Left lung (tissue), 10 donors: Measurements from ENCODE around the gene DCLK2. TPM values are rescaled to one million over a fixed set of nuclear protein-coding genes. Genes with fewer than 3 reads are reported as not detected.

ENCODE experiments used
- ATAC-seq: fragments of 200-7000 bp; cut with Tn5 transposase; one replicate; pipeline ENCODE4 v1.9.1; 2020; ENCODE audit warnings: moderate library complexity
- DNase-seq, 4 donors: peaks; one replicate each; pipeline ENCODE4 v3.0.0-alpha.2; 2013 to 2020
- H3K27ac ChIP-seq, 2 donors: fragments of 200-600 bp; sonication (generic) in 1 of 2; one replicate each; pipeline versions ENCODE4 v1.5.0 to v1.8.0; 2020 to 2021
- H3K27me3 ChIP-seq, 2 donors: fragments of 200-600 bp; sonication (generic) in 1 of 2; one replicate each; pipeline versions ENCODE4 v1.5.0 to v1.8.0; 2020 to 2021
- H3K36me3 ChIP-seq, 2 donors: fragments of 200-600 bp; sonication (generic) in 1 of 2; one replicate each; pipeline versions ENCODE4 v1.5.0 to v1.8.0; 2020 to 2021
- H3K4me1 ChIP-seq, 2 donors: fragments of 200-600 bp; one replicate each; pipeline ENCODE4 v1.8.0; 2021
- H3K4me3 ChIP-seq, 2 donors: fragments of 200-600 bp; sonication (generic) in 1 of 2; one replicate each; pipeline versions ENCODE4 v1.5.0 to v1.8.0; 2020 to 2021; ENCODE audit warnings: mild to moderate bottlenecking in 1 of 2
- H3K9me3 ChIP-seq, 2 donors: fragments of 200-600 bp; sonication (generic) in 1 of 2; one replicate each; pipeline versions ENCODE4 v1.5.0 to v1.8.0; 2020 to 2021
- CTCF ChIP-seq, 2 donors: fragments of 200-600 bp; sonication (generic) in 1 of 2; IDR thresholded peaks; one replicate each; pipeline versions ENCODE4 v1.5.0 to v1.8.0; 2021; ENCODE audit warnings: antibody characterized with exemption in 2 of 2
- intact Hi-C, 2 donors: fragments of 100-400 bp; cut with DNase I; formaldehyde crosslinking; loops; one replicate each; pipeline versions ENCODE4 v1.11.2 to v1.14.2; 2022
- polyA plus RNA-seq, 6 donors: library from polyadenylated mRNA; unstranded; fragments of 120-200 nt; gene quantifications; one replicate each; pipeline ENCODE4 v1.2.1, GENCODE V29; 2013; ENCODE audit not compliant: insufficient read length in 6 of 6
- total RNA-seq, 2 donors: library from RNA; stranded (reverse); fragmentation: NEBNext Ultra II Directional; extraction: Animal tissue kit (Norgen Biotek cat#: 25700); gene quantifications; one replicate each; pipeline ENCODE4 v1.2.1, GENCODE V29; 2021
- donor health status: DM: no; HTN: yes; CAD: no.
- donor health status: DM: no; HTN: no; CAD: no.

Gene DCLK2
- total and polyA plus RNA-seq, 8 donors, result 2.6 to 12.9 (median 11.5) TPM

- Histone ChIP-seq H3K27me3 (no peaks in the 10 kb centered on the region), H3K4me3 (no peak overlapping the region), H3K36me3 (peaks cover 0 to 28% of the 10 kb centered on the region in 2 donors), H3K27ac (no peak overlapping the region), H3K9me3 (peaks cover 0 to 5% of the 10 kb centered on the region in 2 donors), H3K4me1 (no peaks in the 10 kb centered on the region)
- DNase-seq, result no peak
- no peak for ATAC-seq
- intact Hi-C loops, result no loop called here
- no peak for TF ChIP-seq CTCF (IDR thresholded peaks at IDR 0.05)
Measured at GRCh38 chr4:150268444-150268843, 190.2 kb downstream of the DCLK2 start.

GRCh38 chr4:150278206-150278605, 200.0 kb downstream of the DCLK2 start:
- Histone ChIP-seq H3K4me3 (no peak overlapping the region), H3K9me3 (peaks cover 0 to 6% of the 10 kb centered on the region in 2 donors), H3K27ac (no peak overlapping the region), H3K27me3 (no peaks in the 10 kb centered on the region), H3K4me1 (peaks cover 0 to 3% of the 10 kb centered on the region in 2 donors), H3K36me3 (peaks cover 0 to 24% of the 10 kb centered on the region in 2 donors)
- intact Hi-C loops, result no loop called here
- no peak for DNase-seq
- ATAC-seq, result no peak
- no peak for TF ChIP-seq CTCF (IDR thresholded peaks at IDR 0.05)

- H3K4me1 ChIP-seq, result peaks cover 0 to 3% of the 10 kb centered on the region in 2 donors
- no peak for DNase-seq
- peaks cover 0 to 24% of the 10 kb centered on the region in 2 donors for H3K36me3 ChIP-seq
- peak; percentile 81 for ATAC-seq
- H3K4me3 ChIP-seq, result no peak overlapping the region
- peaks cover 0 to 6% of the 10 kb centered on the region in 2 donors for H3K9me3 ChIP-seq
- H3K27ac ChIP-seq, result peak overlapping the region in 1 of 2 donors; percentile 56
- H3K27me3 ChIP-seq, result no peaks in the 10 kb centered on the region
- intact Hi-C loops, result no loop called here
- TF ChIP-seq CTCF (IDR thresholded peaks at IDR 0.05), result no peak
Measured at GRCh38 chr4:150280081-150280895, 202.0 kb downstream of the DCLK2 start.

GRCh38 chr4:150280975-150281374, 202.7 kb downstream of the DCLK2 start:
- no peak for ATAC-seq
- TF ChIP-seq CTCF (IDR thresholded peaks at IDR 0.05), result no peak
- H3K36me3 ChIP-seq, result peaks cover 0 to 24% of the 10 kb centered on the region in 2 donors
- DNase-seq, result no peak
- peaks cover 0 to 5% of the 10 kb centered on the region in 2 donors for H3K9me3 ChIP-seq
- no peaks in the 10 kb centered on the region for H3K27me3 ChIP-seq
- H3K27ac ChIP-seq, result peak overlapping the region in 1 of 2 donors; percentile 48
- peaks cover 0 to 3% of the 10 kb centered on the region in 2 donors for H3K4me1 ChIP-seq
- H3K4me3 ChIP-seq, result no peak overlapping the region
- intact Hi-C loops, result no loop called here

- Histone ChIP-seq H3K4me3 (no peak overlapping the region), H3K36me3 (peaks cover 0 to 7% of the 10 kb centered on the region in 2 donors), H3K27me3 (no peaks in the 10 kb centered on the region), H3K27ac (no peak overlapping the region), H3K4me1 (peaks cover 0 to 3% of the 10 kb centered on the region in 2 donors), H3K9me3 (no peaks in the 10 kb centered on the region)
- no peak for DNase-seq
- TF ChIP-seq CTCF (IDR thresholded peaks at IDR 0.05), result no peak
- intact Hi-C loops, result no loop called here
- ATAC-seq, result no peak
Measured at GRCh38 chr4:150283689-150284088, 205.4 kb downstream of the DCLK2 start.
